OCI-LY7 (cell line): ENCODE measurements around the gene GRIA4.
"Not testable (repeated sequence)": the region's sequence is repeated elsewhere in the genome, so short reads cannot be mapped to it uniquely, and the experiment has no call there.

Experiments used
- CTCF ChIP-seq: fragments of 200-600 bp; sonication (generic); conservative IDR thresholded peaks from 2 replicates; pipeline ENCODE4 v1.5.1; 2014; ENCODE audit warnings: mild to moderate bottlenecking, antibody characterized with exemption, low read length, moderate library complexity, mixed read lengths
- EZH2phosphoT487 ChIP-seq: fragments of 200-600 bp; sonication (generic); IDR thresholded peaks from 2 replicates; pipeline ENCODE4 v1.6.1; 2018; ENCODE audit warnings: low read depth, borderline replicate concordance, mild to moderate bottlenecking, mixed run types, antibody characterized with exemption, low read length, moderate library complexity, mixed read lengths

- TF ChIP-seq CTCF, EZH2phosphoT487: not testable (repeated sequence)
Measured at GRCh38 chr11:106003094-106003493, 393.2 kb downstream of the GRIA4 start.
